ENCODE data around the gene SOX13.

Gene SOX13

DNA sequence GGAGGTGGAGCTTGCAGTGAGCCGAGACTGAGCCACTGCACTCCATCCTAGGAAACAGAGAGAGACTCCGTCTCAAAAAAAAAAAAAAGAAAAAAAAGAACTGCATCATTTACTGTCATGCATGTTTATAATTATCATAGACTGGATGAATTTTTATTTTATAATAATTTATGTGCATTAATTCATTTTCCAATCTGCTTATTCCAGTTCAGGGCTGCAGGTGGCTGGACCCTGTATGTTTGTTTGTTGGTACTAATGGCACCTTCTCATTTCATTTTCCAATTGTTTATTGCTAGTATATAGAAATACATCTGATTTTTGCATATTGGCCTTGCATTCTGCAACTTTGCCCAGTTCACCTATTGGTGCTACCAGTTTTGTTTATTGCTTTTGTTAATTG is 19.0 kb upstream of the SOX13 start:
- in situ Hi-C loops (cut with MboI; ENCODE audit: low sequenced_read_pairs, unreplicated experiment) = no loop called here
- TF ChIP-seq, protein P1, sequence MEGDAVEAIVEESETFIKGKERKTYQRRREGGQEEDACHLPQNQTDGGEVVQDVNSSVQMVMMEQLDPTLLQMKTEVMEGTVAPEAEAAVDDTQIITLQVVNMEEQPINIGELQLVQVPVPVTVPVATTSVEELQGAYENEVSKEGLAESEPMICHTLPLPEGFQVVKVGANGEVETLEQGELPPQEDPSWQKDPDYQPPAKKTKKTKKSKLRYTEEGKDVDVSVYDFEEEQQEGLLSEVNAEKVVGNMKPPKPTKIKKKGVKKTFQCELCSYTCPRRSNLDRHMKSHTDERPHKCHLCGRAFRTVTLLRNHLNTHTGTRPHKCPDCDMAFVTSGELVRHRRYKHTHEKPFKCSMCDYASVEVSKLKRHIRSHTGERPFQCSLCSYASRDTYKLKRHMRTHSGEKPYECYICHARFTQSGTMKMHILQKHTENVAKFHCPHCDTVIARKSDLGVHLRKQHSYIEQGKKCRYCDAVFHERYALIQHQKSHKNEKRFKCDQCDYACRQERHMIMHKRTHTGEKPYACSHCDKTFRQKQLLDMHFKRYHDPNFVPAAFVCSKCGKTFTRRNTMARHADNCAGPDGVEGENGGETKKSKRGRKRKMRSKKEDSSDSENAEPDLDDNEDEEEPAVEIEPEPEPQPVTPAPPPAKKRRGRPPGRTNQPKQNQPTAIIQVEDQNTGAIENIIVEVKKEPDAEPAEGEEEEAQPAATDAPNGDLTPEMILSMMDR (IDR thresholded peaks at IDR 0.05; ENCODE audit: borderline replicate concordance, control extremely low read depth, extremely low read depth, insufficient read depth, missing control alignments) = no peak
- no peak for DNase-seq (ENCODE audit: low spot score)

DNA sequence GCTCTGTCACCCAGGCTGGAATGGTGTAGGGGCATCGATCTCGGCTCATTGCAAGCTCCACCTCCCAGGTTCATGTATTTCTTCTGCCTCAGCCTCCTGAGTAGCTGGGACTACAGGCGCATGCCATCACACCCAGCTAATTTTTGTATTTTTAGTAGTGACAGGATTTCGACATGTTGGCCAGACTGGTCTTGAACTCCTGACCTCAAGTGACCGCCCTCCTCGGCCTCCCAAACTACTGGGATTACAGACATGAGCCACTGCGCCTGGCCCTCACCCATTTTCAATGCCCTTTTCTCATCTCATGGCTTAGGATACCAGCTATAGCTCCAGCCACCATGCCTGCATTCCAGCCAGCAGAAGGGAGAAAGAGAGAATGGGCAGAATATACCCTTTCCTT is 12.9 kb upstream of the SOX13 start:
- no peak for DNase-seq (ENCODE audit: low spot score)
- in situ Hi-C loops (cut with MboI; ENCODE audit: low sequenced_read_pairs, unreplicated experiment) = no loop called here
- TF ChIP-seq, protein P1 (IDR thresholded peaks at IDR 0.05; ENCODE audit: borderline replicate concordance, control extremely low read depth, extremely low read depth, insufficient read depth, missing control alignments) = no peak

DNA sequence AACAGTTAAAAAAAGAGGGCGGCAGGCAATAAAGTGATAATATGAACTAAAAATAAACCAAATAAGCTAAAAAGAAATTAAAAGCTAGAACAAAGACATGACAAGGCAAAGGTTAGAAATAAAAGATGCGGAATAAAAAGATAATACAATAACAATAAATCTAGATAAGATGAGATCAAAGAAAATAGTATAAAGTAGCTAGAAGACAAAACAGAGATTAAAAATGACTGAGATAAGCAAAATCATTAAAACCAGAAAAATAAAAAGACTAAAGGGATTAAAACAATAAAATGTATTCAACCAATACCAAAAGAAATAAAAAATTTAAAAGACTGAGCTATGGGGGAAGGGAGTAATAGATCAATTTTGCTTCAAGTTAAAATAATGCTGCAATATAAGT is 10.8 kb upstream of the SOX13 start:
- in situ Hi-C loops (cut with MboI; ENCODE audit: low sequenced_read_pairs, unreplicated experiment) = no loop called here
- no peak for DNase-seq (ENCODE audit: low spot score)
- TF ChIP-seq, protein P1 (IDR thresholded peaks at IDR 0.05; ENCODE audit: borderline replicate concordance, control extremely low read depth, extremely low read depth, insufficient read depth, missing control alignments) = no peak

DNA sequence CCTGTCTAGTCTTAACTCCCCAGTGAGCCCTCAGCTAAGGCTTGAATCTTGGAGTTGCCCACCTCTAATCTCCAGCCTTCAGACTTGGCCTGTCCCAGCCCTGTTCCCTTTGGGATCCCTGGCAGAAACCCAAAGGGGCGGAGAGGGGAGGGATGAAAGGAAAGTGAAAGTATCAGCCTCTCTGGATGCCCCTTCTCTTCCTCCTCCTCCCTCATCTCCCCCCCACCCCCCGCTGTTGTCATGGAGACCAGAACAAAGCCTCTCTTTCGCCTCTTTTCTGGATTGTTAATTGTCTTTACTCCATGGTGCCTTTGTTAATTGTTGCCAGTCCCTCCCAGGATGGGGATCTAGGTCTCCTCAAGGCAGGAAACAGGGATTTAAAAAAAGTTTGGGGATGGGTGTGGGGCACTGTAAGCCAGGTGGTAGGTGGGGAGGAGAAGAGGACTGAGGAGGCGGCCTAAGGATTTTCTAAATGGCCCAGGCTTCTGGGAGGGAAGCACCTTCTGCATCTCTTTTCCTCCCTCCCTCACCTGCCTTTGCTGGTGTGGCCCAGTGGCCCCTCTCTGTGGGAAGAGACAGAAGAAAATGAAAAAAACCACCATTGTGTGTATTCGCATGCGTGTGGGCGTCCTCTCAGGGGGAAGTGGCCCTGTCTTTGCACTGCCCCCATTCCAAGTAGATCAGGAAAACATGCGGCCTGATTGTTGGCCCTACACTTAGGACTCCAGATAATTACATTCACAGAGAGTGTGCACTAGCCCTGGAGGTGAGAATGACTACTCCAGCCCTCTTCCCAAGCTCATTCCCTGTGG is 7.5 kb upstream of the SOX13 start:
- in situ Hi-C loops (cut with MboI; ENCODE audit: low sequenced_read_pairs, unreplicated experiment) = no loop called here
- DNase-seq (ENCODE audit: low spot score) = no peak
- TF ChIP-seq, protein P1 (IDR thresholded peaks at IDR 0.05; ENCODE audit: borderline replicate concordance, control extremely low read depth, extremely low read depth, insufficient read depth, missing control alignments) = no peak

DNA sequence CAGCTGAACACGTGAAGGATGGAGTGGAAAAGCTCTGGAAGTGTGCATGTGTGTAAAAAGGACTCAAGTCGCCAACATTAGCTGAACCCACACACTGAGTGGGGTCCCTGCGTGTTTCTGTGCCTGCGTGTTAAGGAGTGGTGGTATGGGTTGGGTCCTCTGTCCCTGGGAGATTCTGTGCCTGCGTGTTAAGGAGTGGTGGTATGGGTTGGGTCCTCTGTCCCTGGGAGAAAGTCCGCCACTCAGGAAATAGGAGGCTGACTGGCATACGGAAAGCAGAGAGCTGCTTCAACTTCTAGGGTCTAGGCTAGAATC is 7.0 kb upstream of the SOX13 start:
- no peak for DNase-seq (ENCODE audit: low spot score)
- in situ Hi-C loops (cut with MboI; ENCODE audit: low sequenced_read_pairs, unreplicated experiment) = no loop called here
- TF ChIP-seq, protein P1 (IDR thresholded peaks at IDR 0.05; ENCODE audit: borderline replicate concordance, control extremely low read depth, extremely low read depth, insufficient read depth, missing control alignments) = no peak

DNA sequence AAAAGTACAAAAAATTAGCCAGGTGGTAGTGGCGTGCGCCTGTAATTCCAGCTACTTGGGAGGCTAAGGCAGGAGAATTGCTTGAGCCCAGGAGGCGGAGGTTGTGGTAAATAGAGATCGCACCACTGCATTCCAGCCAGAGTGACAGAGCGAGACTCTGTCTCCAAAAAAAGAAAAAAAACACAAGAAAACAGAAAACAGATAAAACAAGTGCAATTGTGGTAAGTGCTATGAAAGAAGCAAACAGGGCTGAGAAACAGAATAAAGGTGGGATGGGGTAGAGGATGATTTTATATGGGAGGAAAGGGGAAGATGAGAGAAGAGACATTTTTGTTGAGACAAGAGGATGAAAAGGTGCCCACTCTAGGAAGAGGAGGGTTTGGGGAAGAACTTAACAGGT is 5.0 kb upstream of the SOX13 start:
- TF ChIP-seq, protein P1 (IDR thresholded peaks at IDR 0.05; ENCODE audit: borderline replicate concordance, control extremely low read depth, extremely low read depth, insufficient read depth, missing control alignments) = no peak
- in situ Hi-C loops (cut with MboI; ENCODE audit: low sequenced_read_pairs, unreplicated experiment) = no loop called here
- DNase-seq (ENCODE audit: low spot score) = no peak

All from GM13976 (cell line).